Measurements from ENCODE around the gene CDRT15.
"Not testable (repeated sequence)": the region's sequence is repeated elsewhere in the genome, so short reads cannot be mapped to it uniquely, and the experiment has no call there.

CDRT15 gene

GRCh38 chr17:14206891-14207290 lies 29.8 kb downstream of the CDRT15 start:
- no peak for DNase-seq

GRCh38 chr17:14205992-14206461 lies 30.6 kb downstream of the CDRT15 start:
- DNase-seq = no peak

- DNase-seq = no peak
These were observed 31.3 kb downstream of the CDRT15 start for GRCh38 chr17:14205380-14205779.

GRCh38 chr17:14204546-14204945 lies 32.1 kb downstream of the CDRT15 start:
- no peak for DNase-seq

GRCh38 chr17:14204084-14204483 lies 32.6 kb downstream of the CDRT15 start:
- DNase-seq = no peak

- no peak for DNase-seq
These were observed 33.3 kb downstream of the CDRT15 start for GRCh38 chr17:14203388-14203787.

GRCh38 chr17:14202388-14203166 lies 34.1 kb downstream of the CDRT15 start:
- no peak for DNase-seq

GRCh38 chr17:14201988-14202380 lies 34.7 kb downstream of the CDRT15 start:
- DNase-seq = no peak

- DNase-seq = no peak
These were observed 35.4 kb downstream of the CDRT15 start for GRCh38 chr17:14201021-14201987.

- no peak for DNase-seq
These were observed 36.3 kb downstream of the CDRT15 start for GRCh38 chr17:14200354-14200753.

GRCh38 chr17:14199601-14200000 lies 37.1 kb downstream of the CDRT15 start:
- DNase-seq = no peak

- DNase-seq = no peak
These were observed 38.1 kb downstream of the CDRT15 start for GRCh38 chr17:14198575-14198974.

- no peak for DNase-seq
These were observed 38.6 kb downstream of the CDRT15 start for GRCh38 chr17:14198013-14198412.

- DNase-seq = no peak
These were observed 39.1 kb downstream of the CDRT15 start for GRCh38 chr17:14197586-14197985.

GRCh38 chr17:14197057-14197456 lies 39.6 kb downstream of the CDRT15 start:
- no peak for DNase-seq

- DNase-seq = no peak
These were observed 40.2 kb downstream of the CDRT15 start for GRCh38 chr17:14196377-14196997.

GRCh38 chr17:14192636-14193344 lies 43.9 kb downstream of the CDRT15 start:
- not testable (repeated sequence) for DNase-seq

GRCh38 chr17:14192039-14192438 lies 44.6 kb downstream of the CDRT15 start:
- not testable (repeated sequence) for DNase-seq

- DNase-seq = not testable (repeated sequence)
These were observed 45.2 kb downstream of the CDRT15 start for GRCh38 chr17:14191469-14191868.

- DNase-seq = not testable (repeated sequence)
These were observed 45.9 kb downstream of the CDRT15 start for GRCh38 chr17:14190774-14191173.

GRCh38 chr17:14186443-14186842 lies 50.2 kb downstream of the CDRT15 start:
- DNase-seq = not testable (repeated sequence)

All from NCI-H345 (cell line).